HPDE6-E6E7 (cell line): ENCODE results near the gene DEPP1.
A peak's percentile ranks its signal among the peaks of the same experiment; 100 is the strongest.

Experiments
- DNase-seq: peaks from one replicate; pipeline ENCODE4 v3.0.0; 2011; ENCODE audit warnings: missing footprints; ENCODE audit errors: extremely low spot score

Gene DEPP1

DNA sequence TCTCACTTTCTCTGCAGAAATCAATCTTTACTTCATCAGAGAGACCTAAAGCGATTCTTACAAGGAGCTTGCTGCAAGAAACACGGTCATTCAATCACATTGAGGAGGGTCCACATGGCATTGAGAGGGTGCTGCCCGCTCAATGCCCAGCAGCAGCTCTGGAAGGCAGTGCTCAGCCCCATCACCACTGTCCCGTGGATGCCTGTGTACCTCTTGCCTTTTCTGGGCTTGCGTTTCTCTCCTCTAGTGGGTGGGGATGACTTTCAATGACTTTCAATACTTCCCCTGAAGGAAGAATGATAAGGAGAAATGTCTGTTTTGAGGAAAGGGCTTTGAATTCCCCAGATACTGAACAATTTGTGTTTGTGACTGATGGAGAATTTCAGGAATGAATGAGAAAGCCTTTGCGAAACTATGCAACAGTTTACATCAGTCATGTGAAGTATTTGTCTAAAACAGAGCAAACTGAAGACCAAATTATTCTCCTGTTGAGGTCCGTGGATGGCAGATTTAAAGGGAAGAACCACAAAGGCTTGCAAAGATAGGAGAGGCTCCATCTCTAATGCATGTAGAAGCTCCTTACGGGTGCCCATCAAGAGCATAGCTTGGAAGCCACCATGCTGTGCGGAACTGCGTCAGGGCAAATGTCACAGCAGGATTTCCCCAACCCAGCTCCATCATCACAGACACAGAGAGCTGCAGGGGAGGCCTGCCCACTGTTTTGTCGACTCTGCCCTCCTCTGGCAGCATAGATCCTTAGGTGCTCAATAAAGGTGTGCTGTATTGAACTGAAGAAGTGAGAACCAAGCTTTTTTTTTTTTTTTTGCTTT, 15.5 kb upstream of the DEPP1 start:
- no peak for DNase-seq

DNA sequence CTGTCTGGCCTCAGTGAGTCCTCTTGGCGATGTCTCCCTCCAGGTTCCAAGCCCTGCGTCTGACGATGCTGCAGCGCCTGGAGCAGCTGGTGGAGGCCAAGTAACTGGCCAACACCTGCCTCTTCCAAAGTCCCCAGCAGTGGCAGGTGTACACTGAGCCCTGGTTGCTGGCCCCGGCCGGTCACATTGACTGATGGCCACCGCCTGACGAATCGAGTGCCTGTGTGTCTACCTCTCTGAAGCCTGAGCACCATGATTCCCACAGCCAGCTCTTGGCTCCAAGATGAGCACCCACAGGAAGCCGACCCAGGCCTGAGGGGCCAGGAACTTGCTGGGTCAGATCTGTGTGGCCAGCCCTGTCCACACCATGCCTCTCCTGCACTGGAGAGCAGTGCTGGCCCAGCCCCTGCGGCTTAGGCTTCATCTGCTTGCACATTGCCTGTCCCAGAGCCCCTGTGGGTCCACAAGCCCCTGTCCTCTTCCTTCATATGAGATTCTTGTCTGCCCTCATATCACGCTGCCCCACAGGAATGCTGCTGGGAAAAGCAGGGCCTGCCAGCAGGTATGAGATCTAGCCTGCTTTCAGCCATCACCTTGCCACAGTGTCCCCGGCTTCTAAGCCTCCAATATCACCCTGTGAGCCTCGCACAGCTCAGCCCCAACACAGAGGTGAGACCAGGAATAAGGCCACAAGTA, 14.8 kb upstream of the DEPP1 start:
- DNase-seq = no peak

DNA sequence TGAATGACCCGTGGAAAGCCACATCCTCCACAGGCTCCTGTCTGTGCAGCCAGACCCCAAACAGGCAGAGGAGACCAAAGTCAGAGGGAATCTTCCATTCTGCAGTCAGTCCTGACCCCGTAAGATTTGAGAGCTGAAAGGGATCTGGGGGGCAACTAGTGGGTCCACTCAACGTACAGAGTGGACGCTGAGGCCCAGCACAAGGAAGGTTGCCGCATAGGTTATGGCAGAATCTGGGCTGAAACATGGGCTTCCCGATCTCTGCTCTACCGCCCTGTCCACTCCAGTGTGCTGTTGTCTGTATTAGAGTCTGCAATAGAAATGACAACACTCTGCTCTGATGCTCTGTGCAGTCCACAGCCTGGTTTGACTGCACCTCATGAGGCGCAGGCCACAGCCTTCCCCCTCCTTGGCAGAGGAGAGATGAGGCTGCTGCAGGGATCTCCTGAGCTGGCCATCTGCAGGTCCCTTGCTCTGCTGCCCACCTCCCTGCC, 14.2 kb upstream of the DEPP1 start:
- no peak for DNase-seq

DNA sequence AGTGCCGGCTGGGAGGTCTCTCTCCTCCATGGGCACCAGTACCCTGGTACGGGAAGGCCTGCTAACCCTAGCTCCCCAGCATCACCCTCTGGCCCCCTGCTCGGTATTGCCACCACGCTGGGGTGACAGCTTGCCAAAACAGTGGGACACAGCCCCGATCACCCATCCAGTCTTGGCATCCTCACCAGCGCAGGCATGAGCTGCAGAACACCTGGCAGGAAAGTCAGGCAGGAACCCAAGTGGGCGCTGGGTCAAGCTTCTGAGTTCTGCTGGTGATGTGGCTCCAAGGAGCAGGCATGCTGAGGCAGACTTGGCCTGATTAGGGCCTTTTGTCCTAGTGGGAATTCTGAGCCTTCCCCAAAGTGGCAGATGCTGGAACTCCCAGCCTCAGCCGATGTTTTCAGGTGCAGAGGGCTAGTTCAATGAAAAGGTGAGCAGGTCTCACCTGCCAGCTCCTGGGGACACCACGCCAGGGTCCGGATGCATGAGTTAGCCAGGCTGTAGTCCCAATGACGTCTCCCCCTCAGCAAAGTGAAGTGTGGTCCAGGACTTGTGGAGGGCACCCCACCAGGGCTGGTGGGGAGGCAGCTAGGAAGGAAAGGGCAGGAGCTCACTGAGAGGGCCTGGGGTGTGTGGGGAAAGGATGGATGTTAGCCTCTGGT, 13.6 kb upstream of the DEPP1 start:
- DNase-seq = no peak

DNA sequence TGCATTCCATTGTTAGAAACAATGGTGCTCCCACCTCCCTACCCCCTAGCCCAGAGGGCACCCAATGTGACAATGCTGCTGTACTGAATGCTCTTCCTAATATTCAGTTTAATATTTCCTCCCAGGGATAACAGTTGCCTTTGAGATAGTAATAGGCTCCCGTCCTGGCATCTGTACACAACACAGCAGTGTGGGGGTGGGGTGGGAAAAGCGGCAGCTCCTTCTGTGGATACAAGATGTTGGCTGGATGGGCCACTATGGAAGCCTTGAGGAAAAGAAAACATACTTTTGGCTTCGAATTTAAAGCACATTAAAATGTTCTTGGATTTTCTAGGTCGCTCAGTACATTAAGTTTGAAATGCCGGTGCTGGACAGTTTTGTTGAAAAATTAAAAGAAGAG, 13.0 kb upstream of the DEPP1 start:
- no peak for DNase-seq

DNA sequence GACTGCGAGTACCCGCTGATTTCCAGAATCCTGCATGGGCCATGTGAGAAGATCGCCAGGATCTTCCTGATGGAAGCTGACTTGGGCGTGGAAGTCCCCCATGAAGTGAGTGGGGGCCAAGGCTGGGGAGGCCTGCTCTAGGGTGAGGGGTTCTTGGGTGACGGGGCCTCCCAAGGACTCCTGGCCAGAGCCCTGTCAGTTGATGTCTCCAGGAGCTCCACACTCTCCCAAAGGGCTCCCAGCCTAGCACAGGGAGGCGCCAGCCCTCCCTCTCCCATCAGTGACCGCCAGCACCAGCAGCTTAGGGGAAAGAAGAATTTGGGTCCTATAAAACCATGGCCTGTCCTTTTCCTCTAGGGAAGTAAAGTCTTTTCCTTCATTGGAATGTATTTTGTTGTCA, 12.4 kb upstream of the DEPP1 start:
- DNase-seq = no peak

DNA sequence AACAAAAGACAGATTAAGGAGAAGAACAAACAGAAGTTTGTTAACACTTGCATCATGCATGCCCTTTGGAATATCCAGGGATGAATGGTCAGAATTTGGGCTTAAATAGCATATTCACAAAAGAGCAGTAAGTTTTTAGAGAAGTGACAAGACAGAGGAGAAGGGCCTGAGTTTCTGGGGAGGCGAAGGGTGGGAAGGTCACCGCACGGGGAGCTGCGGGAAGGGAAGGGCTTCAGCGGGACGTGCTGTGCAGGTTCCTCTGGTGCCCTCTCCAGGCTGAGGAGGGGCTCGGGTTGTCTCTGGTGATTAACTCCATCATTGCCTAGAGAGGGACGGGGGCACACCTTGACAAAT, 11.7 kb upstream of the DEPP1 start:
- DNase-seq = no peak

DNA sequence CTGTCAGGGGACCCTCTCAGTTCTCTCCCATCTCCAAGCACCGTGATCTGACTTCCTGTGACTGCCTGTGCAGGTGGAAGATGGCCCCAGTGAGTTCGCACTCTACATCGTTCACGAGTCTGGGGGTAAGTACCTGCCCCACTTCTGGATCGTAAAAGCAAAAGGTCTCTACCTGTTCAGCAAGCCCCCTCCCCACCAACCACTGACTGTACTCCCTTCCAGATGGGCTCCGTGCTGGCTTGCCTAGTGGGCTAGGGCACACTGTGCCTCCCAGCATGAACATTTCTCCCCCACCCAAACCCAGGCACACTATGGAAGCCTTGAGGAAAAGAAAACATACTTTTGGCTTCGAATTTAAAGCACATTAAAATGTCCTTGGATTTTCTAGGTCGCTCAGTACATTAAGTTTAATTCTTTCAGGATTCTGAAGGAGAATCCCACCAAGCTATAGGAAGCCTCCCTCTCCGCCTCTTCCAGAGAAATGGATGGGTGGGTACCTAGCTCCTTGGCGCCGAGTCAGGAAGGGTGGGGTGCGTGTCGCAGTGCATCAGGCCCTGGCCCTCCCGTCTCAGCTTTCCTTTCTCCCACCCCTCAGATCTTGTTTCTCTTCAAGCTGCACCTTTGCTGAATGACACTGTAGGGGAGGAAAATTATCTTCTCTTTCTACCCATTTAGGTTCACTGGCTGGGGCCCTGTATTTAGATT, 11.1 kb upstream of the DEPP1 start:
- no peak for DNase-seq

DNA sequence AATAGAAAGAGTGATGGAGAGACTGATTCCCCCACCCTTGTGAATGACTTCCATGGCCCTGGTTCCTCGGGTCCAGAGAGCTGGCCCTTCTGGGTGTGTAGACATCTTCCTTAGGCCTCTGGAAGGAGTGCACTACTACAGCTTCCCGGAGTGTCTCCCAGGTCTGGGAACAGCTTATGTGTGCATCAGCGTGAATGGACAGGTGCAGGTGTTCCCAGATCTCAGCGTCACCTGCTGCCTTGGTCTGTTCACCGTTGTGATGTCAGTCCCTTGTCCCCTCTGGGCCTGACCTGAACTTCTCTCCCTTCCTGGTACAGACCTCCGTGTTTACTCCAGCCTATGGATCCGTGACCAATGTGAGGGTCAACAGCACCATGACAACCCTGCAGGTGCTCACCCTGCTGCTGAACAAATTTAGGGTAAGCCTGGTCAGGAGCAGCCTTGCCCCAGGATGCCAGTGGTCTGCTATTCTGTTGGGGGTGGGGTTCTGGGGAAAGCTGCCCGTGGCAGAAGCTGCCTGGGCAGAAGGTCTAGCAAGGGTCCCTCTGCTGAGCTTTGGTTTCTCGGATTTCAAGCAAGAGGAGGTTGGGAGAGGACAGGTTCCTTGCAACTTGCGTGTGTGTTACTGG, 10.5 kb upstream of the DEPP1 start:
- no peak for DNase-seq

DNA sequence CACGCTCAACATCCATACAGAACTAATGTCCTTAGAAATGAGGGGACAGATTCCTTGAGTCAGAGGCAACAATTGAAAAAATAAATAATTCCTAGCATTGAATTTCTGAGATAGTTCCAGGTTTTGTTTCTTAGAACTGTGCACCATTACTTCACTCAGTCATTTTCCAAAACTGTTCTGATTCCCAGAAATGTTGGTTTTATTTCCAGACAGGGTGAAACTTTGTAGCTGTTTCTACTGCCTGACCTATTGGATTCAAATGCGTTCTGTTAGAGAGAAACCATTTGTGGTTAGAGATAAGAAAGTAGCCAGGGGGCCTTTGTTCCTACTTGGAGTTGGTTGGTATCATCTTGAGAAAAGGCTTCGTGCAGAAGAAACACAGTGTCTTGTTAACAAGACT, 8.1 kb upstream of the DEPP1 start:
- no peak for DNase-seq

DNA sequence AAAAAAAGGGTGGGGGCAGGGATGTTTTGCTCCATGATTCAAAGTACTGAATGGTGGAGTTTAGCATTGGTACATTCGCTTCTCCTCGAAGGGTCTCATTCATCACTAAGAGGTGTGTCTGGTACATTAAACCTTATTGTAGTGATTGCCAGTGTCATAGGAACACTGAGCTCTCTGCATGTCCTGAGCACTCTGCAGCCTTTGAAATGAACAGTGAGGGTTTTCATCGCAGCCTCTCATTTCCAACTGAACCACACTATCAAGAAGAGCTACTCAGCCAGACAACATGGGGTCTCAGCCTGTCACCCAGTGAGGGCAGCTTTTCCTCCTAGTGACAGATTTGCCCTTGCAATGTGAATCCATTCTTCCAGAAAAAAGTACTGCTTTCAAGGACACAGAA, 7.6 kb upstream of the DEPP1 start:
- DNase-seq = no peak

DNA sequence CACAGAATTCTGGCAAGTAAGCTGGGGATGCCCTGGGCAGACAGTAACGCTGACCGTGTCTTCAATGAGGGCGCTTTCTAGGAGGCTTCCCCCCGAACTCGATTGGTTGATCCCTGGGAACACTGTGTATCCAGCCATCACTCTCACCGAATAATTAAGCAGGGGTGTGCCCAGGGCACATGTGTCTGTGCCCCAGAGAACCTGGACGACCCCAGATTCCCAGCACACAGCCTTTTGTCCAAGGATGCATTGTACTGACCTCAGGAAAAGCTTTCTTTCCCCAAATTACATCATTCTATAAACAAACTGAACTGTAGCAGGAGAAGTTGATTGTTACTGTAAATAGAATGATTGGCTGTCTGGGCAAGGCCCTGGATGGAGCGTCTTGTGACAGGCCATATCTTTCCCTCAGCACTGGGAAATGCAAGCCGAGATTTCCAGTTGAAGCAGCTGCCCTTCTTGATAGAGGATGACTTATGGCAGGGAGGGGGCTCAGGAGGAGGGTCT, 6.6 kb upstream of the DEPP1 start:
- no peak for DNase-seq

DNA sequence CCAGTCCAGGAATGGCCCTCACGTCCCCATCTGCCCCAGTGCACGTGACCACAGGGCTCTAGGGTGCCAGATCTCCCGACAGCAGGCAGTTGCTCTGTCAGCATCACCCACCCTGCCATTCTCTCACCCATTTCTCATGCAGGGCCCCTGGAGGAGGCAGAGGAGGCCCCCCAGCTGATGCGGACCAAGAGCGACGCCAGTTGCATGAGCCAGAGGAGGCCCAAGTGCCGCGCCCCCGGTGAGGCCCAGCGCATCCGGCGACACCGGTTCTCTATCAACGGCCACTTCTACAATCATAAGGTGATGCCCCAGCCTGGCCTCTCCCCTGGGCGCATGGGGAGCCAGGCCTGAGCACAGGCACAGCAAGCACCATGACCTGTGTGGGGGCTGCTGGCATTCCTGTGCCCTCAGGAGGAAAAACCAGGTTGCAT, 6.1 kb upstream of the DEPP1 start:
- no peak for DNase-seq

DNA sequence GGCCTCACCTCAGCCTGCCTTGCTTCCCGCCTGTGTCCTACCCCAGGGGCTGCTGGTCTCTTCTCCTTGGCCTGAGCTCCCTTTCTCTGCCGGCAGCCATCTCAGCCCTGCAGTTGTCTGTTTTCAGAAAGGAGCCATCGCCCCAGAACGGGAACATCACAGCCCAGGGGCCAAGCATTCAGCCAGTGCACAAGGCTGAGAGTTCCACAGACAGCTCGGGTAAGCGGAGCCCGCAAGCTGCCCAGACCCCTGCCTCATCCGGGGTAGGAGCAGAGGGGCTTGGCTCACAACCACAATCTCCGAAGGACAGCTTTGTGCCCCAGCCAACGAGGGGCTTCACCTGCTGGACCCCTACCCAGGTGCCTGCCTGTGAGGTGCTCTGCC, 5.3 kb upstream of the DEPP1 start:
- no peak for DNase-seq

DNA sequence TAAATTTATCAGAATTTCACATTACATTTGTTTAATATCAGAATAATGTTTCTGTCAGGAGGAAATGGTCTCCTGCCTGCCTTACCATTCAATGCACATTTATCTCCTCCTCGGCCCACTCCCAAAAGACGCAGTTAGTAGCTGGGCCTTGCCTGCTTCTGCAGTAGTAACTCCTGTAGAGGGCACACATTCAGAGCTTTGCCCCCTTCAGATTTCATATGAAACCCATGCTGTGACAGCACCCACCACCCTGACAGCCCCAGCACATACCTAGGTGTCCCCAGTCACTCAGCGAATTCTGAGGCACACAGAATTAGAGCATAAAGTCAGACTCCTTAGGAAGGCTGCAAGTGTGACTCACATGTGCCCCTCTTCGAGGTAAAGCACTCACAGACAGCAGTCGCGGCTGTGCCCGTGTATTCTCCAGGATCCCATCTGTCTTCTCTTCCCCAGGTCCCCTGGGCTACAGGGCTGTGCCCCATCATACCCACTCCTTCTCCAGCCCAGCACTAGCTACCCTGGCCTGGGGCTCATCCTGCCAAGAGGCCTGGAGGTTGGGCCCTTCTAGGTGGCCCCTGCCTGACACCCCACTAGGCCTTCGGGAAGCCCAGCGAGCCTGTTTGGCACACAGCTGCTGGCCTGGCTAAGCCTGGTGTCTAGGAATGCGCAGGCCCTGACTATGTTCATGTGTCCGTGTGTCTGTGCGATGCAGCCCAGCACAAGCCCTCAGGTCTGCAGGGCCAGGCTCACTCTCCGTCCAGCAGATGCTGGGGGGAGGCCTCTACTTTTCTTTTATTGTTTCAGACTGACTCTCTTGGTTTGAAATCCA, 4.7 kb upstream of the DEPP1 start:
- no peak for DNase-seq

DNA sequence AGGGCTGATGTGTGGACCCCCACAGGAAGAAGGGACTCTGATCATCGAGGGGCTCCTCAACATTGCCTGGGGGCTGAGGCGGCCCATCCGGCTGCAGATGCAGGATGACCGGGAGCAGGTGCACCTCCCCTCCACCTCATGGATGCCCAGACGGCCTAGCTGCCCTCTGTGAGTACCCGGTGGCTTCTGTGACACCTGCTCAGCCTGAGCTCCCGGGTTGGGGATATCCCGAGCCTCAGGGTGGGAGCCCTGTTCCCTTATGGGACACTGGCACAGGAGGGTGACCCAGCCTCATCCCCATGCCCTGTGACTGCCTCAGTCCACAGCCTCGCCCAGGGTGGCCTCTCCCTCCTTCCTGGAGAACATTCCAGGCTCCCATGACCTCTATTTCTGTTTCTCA, 3.9 kb upstream of the DEPP1 start:
- DNase-seq = no peak

DNA sequence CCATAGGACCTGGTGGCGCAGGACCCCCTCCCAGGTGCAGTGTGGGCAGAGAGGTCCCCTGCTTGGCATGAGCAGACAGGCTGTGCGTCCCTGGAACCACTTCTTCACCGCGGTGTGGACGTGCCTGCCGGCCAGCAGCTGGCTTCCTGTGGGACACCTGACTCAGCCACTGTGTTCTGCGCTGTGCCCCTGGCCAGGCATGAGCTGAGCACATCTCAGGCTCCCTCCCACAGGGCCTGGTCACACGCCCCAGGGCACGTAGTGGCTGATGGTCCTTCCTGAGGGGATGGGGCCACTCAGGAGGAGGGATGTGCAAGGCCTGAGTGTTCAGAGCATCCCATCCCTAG, 3.5 kb upstream of the DEPP1 start:
- DNase-seq = no peak

DNA sequence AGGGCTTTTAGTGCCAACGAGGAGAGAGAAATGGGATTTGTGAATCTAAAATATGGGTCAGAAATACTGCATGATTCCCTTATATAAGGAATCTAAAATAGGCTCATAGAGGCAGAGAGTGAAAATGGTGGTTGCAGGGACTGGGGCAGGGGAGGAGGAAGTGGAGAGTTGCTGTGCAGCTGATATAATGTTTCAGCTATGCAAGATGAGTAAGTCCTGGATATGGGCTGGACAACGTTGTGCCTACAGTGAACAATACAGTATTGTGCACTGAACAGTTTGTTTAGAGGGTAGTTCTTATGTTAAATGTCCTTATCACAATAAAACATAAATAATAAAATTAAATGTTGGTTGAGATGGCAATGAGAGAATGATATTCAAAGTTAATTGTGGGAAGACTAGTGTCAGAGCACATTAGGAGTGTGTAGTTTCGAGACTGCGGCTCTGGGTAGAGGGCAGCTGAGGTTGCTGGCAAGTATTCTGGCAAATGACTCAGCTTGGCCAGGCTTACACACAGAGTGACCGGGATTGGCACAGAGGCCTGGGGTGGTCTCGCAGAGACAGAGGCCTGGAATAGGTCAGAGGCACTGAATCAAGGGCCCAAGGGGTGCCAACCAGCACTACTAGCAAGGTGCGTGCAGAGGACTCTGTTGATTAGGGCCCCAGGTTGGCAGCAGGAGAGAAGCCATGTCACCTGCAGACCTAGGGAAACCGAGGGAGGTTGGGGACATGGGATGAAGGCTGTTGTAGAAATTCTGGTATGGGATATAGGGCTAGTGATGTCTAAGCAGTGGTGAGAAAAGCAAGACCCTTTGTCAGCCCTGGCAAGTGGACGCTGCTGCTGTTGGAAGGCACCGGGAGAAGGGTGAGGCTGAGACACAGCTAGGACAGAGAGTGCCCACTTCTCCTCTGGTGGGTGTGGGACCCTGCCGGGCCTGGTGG, 2.8 kb upstream of the DEPP1 start:
- peak; percentile 69 for DNase-seq

DNA sequence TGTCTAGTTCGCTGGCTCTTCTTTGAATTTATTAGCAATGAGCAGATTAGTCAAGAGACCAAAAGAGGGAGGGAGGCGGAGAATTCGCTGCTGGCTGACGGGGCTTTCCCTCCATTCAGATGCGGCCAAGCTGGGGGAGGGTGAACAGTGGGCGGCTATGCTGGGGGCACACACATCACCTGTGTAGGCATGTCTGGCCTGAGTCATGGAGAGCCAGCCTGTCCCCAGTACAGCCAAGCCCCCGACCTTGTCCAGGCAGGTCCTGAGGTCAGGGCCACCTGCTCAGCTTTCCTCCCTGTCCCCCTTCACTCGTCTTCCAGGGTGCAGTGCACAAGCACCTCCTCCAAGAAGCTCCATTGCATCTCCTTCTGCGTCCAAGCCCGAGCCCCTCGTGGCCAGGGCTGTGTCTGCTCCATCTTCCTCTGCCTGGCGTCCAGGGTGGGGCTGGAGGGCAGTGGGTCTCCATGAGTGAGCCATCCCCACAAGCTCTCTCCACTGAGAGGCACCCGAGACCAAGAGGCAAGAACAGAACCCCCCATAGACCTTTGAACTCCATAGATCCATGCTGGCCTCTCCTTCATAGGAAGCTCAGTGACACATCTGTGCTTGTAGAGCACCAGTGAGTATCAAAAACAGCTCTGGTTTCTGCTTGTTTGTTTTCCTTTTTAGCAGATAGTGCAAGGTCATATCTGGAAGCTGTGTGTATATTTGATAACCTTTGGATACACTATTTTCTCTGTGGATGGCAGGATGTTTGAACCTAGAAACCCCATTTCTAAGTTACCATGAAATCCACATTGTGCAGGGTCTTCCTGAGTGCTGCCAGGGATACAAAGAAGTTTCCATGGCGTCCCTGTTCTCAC, 1.9 kb upstream of the DEPP1 start:
- DNase-seq = no peak
